ELR (cell line): ENCODE results near the gene MCM7.

Experiments used
- DNase-seq: peaks from one replicate; pipeline ENCODE4 v3.0.0-alpha.2; 2015; ENCODE audit warnings: low read depth

Gene MCM7

GRCh38 chr7:100093925-100094486 is 7.2 kb downstream of the MCM7 start:
- DNase-seq, result no peak

GRCh38 chr7:100093498-100093897 is 7.7 kb downstream of the MCM7 start:
- no peak for DNase-seq

- DNase-seq, result no peak
Measured at GRCh38 chr7:100093054-100093453, 8.1 kb downstream of the MCM7 start.

GRCh38 chr7:100091411-100092181 is 9.6 kb downstream of the MCM7 start:
- peak; percentile 79 for DNase-seq

- DNase-seq, result peak; percentile 51
Measured at GRCh38 chr7:100090527-100091410, 10.4 kb downstream of the MCM7 start.

- DNase-seq, result peak; percentile 63
Measured at GRCh38 chr7:100089458-100090196, 11.6 kb downstream of the MCM7 start.

GRCh38 chr7:100088621-100089457 is 12.4 kb downstream of the MCM7 start, which contains the start of gene COPS6:
Gene COPS6 (plus strand): TSS chr7:100088969. CDS start chr7:100088991, 22 bp downstream.
- peak; percentile 80 for DNase-seq

GRCh38 chr7:100088095-100088620 is 13.0 kb downstream of the MCM7 start:
- no peak for DNase-seq

- DNase-seq, result peak; percentile 98
Measured at GRCh38 chr7:100087055-100087750, 14.0 kb downstream of the MCM7 start.

GRCh38 chr7:100085515-100085914 is 15.7 kb downstream of the MCM7 start:
- DNase-seq, result no peak

- DNase-seq, result no peak
Measured at GRCh38 chr7:100082978-100083377, 18.2 kb downstream of the MCM7 start.

GRCh38 chr7:100081535-100082102 is 19.6 kb downstream of the MCM7 start, which contains the start of gene ZNF3:
Gene ZNF3 (minus strand): TSS chr7:100081723. CDS start chr7:100077357, 4,366 bp downstream.
- peak; percentile 99 for DNase-seq

GRCh38 chr7:100080907-100081534 is 20.2 kb downstream of the MCM7 start:
- DNase-seq, result peak; percentile 41

- no peak for DNase-seq
Measured at GRCh38 chr7:100079024-100079560, 22.1 kb downstream of the MCM7 start.

- no peak for DNase-seq
Measured at GRCh38 chr7:100077205-100077604, 24.0 kb downstream of the MCM7 start.

GRCh38 chr7:100075418-100075817 is 25.8 kb downstream of the MCM7 start:
- DNase-seq, result no peak

GRCh38 chr7:100074841-100075240 is 26.4 kb downstream of the MCM7 start:
- no peak for DNase-seq

GRCh38 chr7:100072462-100072861 is 28.7 kb downstream of the MCM7 start:
- DNase-seq, result no peak
